Memory B cell (primary cell): ENCODE measurements around the gene RTBDN.

ENCODE experiments used
- ATAC-seq: fragments of 150-1000 bp; cut with Tn5 transposase; 2 replicates; pipeline ENCODE4 v1.10.0; 2021; ENCODE audit warnings: low read depth, mild to moderate bottlenecking, moderate library complexity
- DNase-seq, 2 donors: peaks; one replicate each; pipeline ENCODE4 v3.0.0; 2022; ENCODE audit warnings: low spot score in 2 of 2
- H3K27ac Mint-ChIP-seq: one replicate; pipeline ENCODE4 v1.8.0; 2022; ENCODE audit warnings: mild to moderate bottlenecking, moderate library complexity, mixed read lengths
- H3K27me3 Mint-ChIP-seq: one replicate; pipeline ENCODE4 v1.8.0; 2022; ENCODE audit warnings: mixed read lengths
- H3K36me3 Mint-ChIP-seq: one replicate; pipeline ENCODE4 v1.8.0; 2022; ENCODE audit warnings: mild to moderate bottlenecking, mixed read lengths
- H3K4me1 Mint-ChIP-seq: one replicate; pipeline ENCODE4 v1.8.0; 2022; ENCODE audit warnings: mixed read lengths
- H3K4me3 Mint-ChIP-seq: one replicate; pipeline ENCODE4 v1.8.0; 2022; ENCODE audit warnings: mild to moderate bottlenecking, moderate library complexity, mixed read lengths
- H3K9me3 Mint-ChIP-seq: one replicate; pipeline ENCODE4 v1.8.0; 2022; ENCODE audit warnings: mixed read lengths

The RTBDN gene

GRCh38 chr19:12834566-12834943 lies at the start of gene RTBDN:
RTBDN (minus strand) TSS chr19:12834579; CDS start chr19:12829979, 4,600 bp downstream.
- Mint-ChIP-seq H3K27ac (peak within 1 kb of the TSS; percentile 37), H3K4me3 (peak within 1 kb of the TSS; percentile 69)
- DNase-seq = no peak

GRCh38 chr19:12882589-12882988 lies 48.2 kb upstream of the RTBDN start:
- ATAC-seq (no peak), DNase-seq (no peak)
- peak overlapping the region; percentile 91 for H3K4me3 Mint-ChIP-seq
- H3K27ac Mint-ChIP-seq = peak overlapping the region; percentile 96
- no peaks in the 10 kb centered on the region for H3K27me3 Mint-ChIP-seq
- H3K9me3 Mint-ChIP-seq = peaks cover 1% of the 10 kb centered on the region
- peaks cover 8% of the 10 kb centered on the region for H3K36me3 Mint-ChIP-seq
- peaks cover 10% of the 10 kb centered on the region for H3K4me1 Mint-ChIP-seq

More at GRCh38 chr19:12834566-12834943, at the start of gene RTBDN:
- H3K27me3 Mint-ChIP-seq = peaks cover 48% of the 10 kb centered on the region
- H3K9me3 Mint-ChIP-seq = peaks cover 3% of the 10 kb centered on the region
- H3K36me3 Mint-ChIP-seq = no peaks in the 10 kb centered on the region
- no peak for ATAC-seq
- H3K4me1 Mint-ChIP-seq = peaks cover 28% of the 10 kb centered on the region

- peaks cover 13% of the 10 kb centered on the region for H3K36me3 Mint-ChIP-seq
- H3K4me1 Mint-ChIP-seq = peaks cover 10% of the 10 kb centered on the region
- ATAC-seq = peak; percentile 85
- peak within 1 kb of the TSS; percentile 91 for H3K4me3 Mint-ChIP-seq
- no peaks in the 10 kb centered on the region for H3K27me3 Mint-ChIP-seq
- H3K9me3 Mint-ChIP-seq = peaks cover 1% of the 10 kb centered on the region
- H3K27ac Mint-ChIP-seq = peak within 1 kb of the TSS; percentile 96
- peak; percentile 81 to 93 for DNase-seq
These were observed 46.9 kb upstream of the RTBDN start, which contains the start of gene DNASE2 for GRCh38 chr19:12881172-12881808. DNASE2 (minus strand) TSS chr19:12881449; CDS start chr19:12881375, 74 bp downstream.

GRCh38 chr19:12880551-12881171 lies 46.3 kb upstream of the RTBDN start:
- Mint-ChIP-seq H3K27ac (peak overlapping the region; percentile 96), H3K27me3 (no peaks in the 10 kb centered on the region), H3K36me3 (peaks cover 13% of the 10 kb centered on the region), H3K9me3 (peaks cover 1% of the 10 kb centered on the region), H3K4me3 (peak overlapping the region; percentile 91), H3K4me1 (peaks cover 10% of the 10 kb centered on the region)
- ATAC-seq = peak; percentile 5
- DNase-seq = no peak

- no peaks in the 10 kb centered on the region for H3K27me3 Mint-ChIP-seq
- H3K27ac Mint-ChIP-seq = no peak overlapping the region
- DNase-seq = no peak
- peaks cover 35% of the 10 kb centered on the region for H3K36me3 Mint-ChIP-seq
- H3K4me1 Mint-ChIP-seq = peaks cover 9% of the 10 kb centered on the region
- H3K9me3 Mint-ChIP-seq = peaks cover 7% of the 10 kb centered on the region
- no peak overlapping the region for H3K4me3 Mint-ChIP-seq
- no peak for ATAC-seq
These were observed 40.7 kb upstream of the RTBDN start for GRCh38 chr19:12875086-12875485.

GRCh38 chr19:12873891-12874745 lies 39.7 kb upstream of the RTBDN start:
- peaks cover 6% of the 10 kb centered on the region for H3K4me1 Mint-ChIP-seq
- ATAC-seq (no peak), DNase-seq (no peak)
- H3K27ac Mint-ChIP-seq = no peak overlapping the region
- H3K27me3 Mint-ChIP-seq = no peaks in the 10 kb centered on the region
- peaks cover 7% of the 10 kb centered on the region for H3K9me3 Mint-ChIP-seq
- H3K4me3 Mint-ChIP-seq = no peak overlapping the region
- peaks cover 35% of the 10 kb centered on the region for H3K36me3 Mint-ChIP-seq

- Mint-ChIP-seq H3K27me3 (no peaks in the 10 kb centered on the region), H3K4me1 (peaks cover 6% of the 10 kb centered on the region), H3K9me3 (peaks cover 7% of the 10 kb centered on the region), H3K4me3 (peak overlapping the region; percentile 52), H3K27ac (no peak overlapping the region), H3K36me3 (peaks cover 30% of the 10 kb centered on the region)
- DNase-seq = peak in 1 of 2 donors; percentile 50
- peak; percentile 80 for ATAC-seq
These were observed 38.8 kb upstream of the RTBDN start for GRCh38 chr19:12872941-12873890.

GRCh38 chr19:12872255-12872654 lies 37.9 kb upstream of the RTBDN start:
- Mint-ChIP-seq H3K36me3 (peaks cover 27% of the 10 kb centered on the region), H3K4me3 (no peak overlapping the region), H3K27ac (no peak overlapping the region), H3K4me1 (peaks cover 7% of the 10 kb centered on the region), H3K27me3 (no peaks in the 10 kb centered on the region), H3K9me3 (peaks cover 7% of the 10 kb centered on the region)
- ATAC-seq (no peak), DNase-seq (no peak)

- DNase-seq (no peak), ATAC-seq (no peak)
- Mint-ChIP-seq H3K4me1 (peaks cover 12% of the 10 kb centered on the region), H3K36me3 (peaks cover 25% of the 10 kb centered on the region), H3K4me3 (no peak overlapping the region), H3K9me3 (peaks cover 7% of the 10 kb centered on the region), H3K27me3 (no peaks in the 10 kb centered on the region), H3K27ac (no peak overlapping the region)
These were observed 37.3 kb upstream of the RTBDN start for GRCh38 chr19:12871681-12872080.

- Mint-ChIP-seq H3K4me1 (peaks cover 14% of the 10 kb centered on the region), H3K36me3 (peaks cover 14% of the 10 kb centered on the region), H3K4me3 (no peak overlapping the region), H3K27ac (no peak overlapping the region), H3K27me3 (peaks cover 1% of the 10 kb centered on the region), H3K9me3 (peaks cover 7% of the 10 kb centered on the region)
- DNase-seq (no peak), ATAC-seq (no peak)
These were observed 34.2 kb upstream of the RTBDN start for GRCh38 chr19:12868540-12869112.

GRCh38 chr19:12867120-12868099 lies 33.0 kb upstream of the RTBDN start:
- DNase-seq = peak; percentile 61 to 81
- Mint-ChIP-seq H3K4me1 (peaks cover 14% of the 10 kb centered on the region), H3K4me3 (peak overlapping the region; percentile 79), H3K9me3 (peaks cover 5% of the 10 kb centered on the region), H3K36me3 (peaks cover 7% of the 10 kb centered on the region), H3K27ac (no peak overlapping the region), H3K27me3 (peaks cover 6% of the 10 kb centered on the region)
- peak; percentile 78 for ATAC-seq

- H3K27ac Mint-ChIP-seq = no peak overlapping the region
- no peak for DNase-seq
- H3K4me3 Mint-ChIP-seq = peak overlapping the region; percentile 79
- H3K9me3 Mint-ChIP-seq = no peaks in the 10 kb centered on the region
- no peaks in the 10 kb centered on the region for H3K36me3 Mint-ChIP-seq
- peaks cover 9% of the 10 kb centered on the region for H3K4me1 Mint-ChIP-seq
- no peak for ATAC-seq
- H3K27me3 Mint-ChIP-seq = peaks cover 6% of the 10 kb centered on the region
These were observed 32.2 kb upstream of the RTBDN start for GRCh38 chr19:12866416-12867119.
